WI38 (cell line): ENCODE data around the gene C1orf232.

ENCODE experiments used
- H3K4me3 ChIP-seq: 2 replicates; pipeline ENCODE4 v1.5.1; 2011; ENCODE audit warnings: low read depth, mild to moderate bottlenecking, control low read depth, low read length
- TF ChIP-seq, protein P1 (sequence below): IDR thresholded peaks from 2 replicates; pipeline ENCODE4 v1.5.1; 2012; ENCODE audit warnings: low read depth, mild to moderate bottlenecking, control low read depth, low read length

Gene C1orf232

DNA sequence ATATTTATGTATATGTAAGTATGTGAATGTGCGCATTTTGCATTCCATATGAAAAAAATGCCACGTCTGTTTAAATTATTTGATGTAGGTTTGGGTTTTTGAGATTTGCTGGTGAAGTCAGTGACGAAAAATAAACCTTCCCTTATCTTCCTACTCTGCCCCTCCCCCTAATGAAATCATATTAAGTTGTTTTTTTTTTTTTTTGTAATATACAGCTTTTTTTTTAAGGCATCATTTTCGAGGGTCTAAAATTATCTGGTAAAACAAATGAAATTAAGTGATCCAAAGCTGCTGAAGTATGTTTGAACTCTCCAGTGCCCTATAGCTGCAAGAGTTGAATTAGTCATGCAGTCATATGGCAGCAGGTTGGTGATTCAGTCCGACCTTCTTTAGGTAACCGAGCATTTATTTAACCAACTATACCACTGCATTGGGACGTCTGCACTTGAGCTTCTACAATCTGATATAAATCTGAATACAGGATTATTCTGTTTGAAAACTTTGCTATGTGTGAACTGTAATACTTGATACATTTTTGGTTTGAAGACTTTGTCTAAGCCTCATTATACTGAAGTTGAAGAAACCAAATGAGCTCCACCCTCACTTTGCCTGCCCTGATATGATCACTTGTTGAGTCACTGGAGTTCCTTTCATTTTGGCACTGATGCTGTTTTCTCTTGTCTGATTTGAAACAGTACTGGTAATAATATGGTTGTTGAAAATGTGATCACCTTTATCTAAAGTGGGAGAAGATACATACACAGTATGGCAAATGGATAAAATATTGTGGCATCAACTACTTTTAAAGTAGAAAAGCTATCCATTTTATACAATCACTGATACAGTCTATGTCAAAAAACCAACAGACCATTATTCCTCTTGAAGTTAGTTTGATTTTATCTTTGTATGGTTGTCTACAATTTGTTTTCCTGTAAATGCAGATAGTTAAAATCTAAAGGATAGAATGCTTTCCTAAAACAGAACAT is 45.5 kb downstream of the C1orf232 start:
- no peak overlapping the region for H3K4me3 ChIP-seq
- TF ChIP-seq, protein P1, sequence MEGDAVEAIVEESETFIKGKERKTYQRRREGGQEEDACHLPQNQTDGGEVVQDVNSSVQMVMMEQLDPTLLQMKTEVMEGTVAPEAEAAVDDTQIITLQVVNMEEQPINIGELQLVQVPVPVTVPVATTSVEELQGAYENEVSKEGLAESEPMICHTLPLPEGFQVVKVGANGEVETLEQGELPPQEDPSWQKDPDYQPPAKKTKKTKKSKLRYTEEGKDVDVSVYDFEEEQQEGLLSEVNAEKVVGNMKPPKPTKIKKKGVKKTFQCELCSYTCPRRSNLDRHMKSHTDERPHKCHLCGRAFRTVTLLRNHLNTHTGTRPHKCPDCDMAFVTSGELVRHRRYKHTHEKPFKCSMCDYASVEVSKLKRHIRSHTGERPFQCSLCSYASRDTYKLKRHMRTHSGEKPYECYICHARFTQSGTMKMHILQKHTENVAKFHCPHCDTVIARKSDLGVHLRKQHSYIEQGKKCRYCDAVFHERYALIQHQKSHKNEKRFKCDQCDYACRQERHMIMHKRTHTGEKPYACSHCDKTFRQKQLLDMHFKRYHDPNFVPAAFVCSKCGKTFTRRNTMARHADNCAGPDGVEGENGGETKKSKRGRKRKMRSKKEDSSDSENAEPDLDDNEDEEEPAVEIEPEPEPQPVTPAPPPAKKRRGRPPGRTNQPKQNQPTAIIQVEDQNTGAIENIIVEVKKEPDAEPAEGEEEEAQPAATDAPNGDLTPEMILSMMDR, result no peak

DNA sequence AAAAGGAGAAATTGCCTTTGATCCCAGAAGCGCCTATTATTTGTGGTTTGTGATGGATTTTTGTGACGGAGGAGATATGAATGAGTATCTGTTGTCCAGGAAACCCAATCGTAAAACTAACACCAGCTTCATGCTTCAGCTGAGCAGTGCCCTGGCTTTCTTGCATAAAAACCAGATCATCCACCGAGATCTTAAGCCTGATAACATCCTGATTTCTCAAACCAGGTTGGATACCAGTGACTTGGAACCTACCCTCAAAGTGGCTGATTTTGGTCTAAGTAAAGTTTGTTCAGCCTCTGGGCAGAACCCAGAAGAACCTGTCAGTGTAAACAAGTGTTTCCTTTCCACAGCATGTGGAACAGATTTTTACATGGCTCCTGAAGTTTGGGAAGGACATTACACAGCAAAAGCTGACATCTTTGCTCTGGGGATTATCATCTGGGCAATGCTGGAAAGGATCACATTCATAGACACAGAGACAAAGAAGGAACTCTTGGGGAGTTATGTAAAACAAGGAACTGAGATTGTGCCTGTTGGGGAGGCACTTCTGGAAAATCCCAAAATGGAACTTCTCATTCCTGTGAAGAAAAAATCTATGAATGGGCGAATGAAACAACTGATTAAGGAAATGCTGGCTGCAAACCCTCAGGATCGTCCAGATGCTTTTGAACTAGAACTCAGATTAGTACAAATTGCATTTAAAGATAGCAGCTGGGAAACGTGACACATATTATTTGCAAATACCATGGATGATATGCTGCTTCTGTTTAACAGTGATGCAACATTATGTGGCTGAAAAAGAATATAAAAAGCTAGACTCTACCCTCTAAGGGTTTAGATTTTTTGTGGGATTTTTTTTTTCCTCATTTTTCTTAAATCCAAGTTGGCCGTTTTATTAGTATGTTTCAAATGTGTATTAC is 46.6 kb downstream of the C1orf232 start:
- TF ChIP-seq, protein P1, result no peak
- H3K4me3 ChIP-seq, result no peak overlapping the region

DNA sequence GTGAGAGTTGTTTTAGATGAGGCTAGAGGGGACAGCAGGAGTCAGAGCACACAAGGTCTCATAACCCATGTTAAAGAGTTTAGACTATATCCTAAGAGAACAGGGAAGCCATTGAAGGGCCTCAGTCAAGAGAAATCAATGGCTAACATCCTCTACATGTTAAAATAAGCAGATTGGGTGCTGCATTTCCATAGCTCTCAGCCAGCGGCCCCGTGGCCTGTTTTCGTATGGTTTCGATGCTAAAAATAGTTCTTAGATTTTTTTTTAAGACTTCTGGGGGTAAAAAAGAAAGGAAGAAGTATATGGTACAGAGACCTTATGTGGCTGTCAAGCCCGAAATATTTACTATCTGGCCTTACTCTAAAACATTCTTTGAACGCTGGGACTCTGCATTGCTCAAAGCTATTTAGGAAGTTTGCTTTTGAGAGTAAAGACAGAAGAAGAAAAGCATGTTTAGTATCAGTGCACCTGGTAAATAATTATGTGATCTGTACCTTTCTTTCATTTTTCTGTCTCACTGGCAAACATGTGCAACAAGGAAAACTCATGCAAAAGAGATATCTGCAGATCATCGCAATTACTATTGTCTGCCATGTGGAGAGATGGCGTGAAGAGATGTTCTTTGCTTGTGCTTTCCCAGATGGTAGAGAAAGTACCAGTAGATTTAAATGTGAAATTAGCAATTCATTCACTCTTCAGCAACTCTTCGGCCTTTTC is 48.7 kb downstream of the C1orf232 start:
- no peak overlapping the region for H3K4me3 ChIP-seq
- TF ChIP-seq, protein P1, result no peak

DNA sequence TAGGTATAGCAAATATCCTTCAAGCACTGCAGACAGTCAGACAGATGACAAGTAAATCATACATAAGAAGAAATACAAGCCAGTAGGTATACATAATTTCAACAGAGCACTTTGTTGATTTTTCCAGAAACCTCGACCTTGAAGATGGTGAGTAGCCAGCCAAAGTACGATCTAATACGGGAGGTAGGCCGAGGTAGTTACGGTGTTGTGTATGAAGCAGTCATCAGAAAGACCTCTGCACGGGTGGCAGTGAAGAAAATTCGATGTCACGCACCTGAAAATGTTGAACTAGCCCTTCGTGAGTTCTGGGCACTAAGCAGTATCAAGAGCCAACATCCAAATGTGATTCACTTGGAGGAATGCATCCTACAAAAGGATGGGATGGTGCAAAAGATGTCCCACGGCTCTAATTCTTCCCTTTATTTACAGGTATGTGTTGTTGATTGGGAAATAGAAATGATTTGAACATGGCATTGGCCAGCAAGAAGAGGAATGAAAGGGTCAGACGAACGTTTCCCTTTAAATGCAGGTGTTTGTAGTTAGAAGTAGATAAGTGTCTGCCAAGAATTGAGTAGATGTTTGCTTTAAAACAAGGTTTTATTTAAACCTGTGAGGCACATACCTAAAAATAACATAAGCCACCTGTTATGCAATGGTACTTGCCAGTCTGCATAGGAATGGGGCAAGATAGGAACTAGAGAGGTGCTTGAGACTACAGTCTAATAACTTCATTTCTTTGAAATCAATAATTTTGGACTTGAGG is 54.4 kb downstream of the C1orf232 start:
- TF ChIP-seq, protein P1, result no peak
- H3K4me3 ChIP-seq, result no peak overlapping the region
